Suppressor macrophage treated with lipopolysaccharide for 4 hours (primary cell): Measurements from ENCODE around the gene RAB5B.

Experiments used
- DNase-seq: peaks from one replicate; pipeline ENCODE4 v3.0.0-alpha.2; 2020

The RAB5B gene

GRCh38 chr12:55973599-55974307 lies at the start of gene RAB5B:
Gene RAB5B (plus strand): TSS chr12:55974078. CDS start chr12:55986961, 12,883 bp downstream.
- peak; percentile 100 for DNase-seq

- DNase-seq: no peak
Observed at GRCh38 chr12:55925371-55925770, 48.5 kb upstream of the RAB5B start.

- no peak for DNase-seq
Observed at GRCh38 chr12:55925870-55926737, 47.8 kb upstream of the RAB5B start.

- peak; percentile 92 for DNase-seq
Observed at GRCh38 chr12:55926738-55927587, 46.9 kb upstream of the RAB5B start.

GRCh38 chr12:55927588-55928502 lies 46.0 kb upstream of the RAB5B start, which contains the start of gene PYM1:
Gene PYM1 (minus strand): TSS chr12:55927894. CDS start chr12:55927761, 133 bp downstream.
- DNase-seq: peak; percentile 90

- peak; percentile 31 for DNase-seq
Observed at GRCh38 chr12:55929306-55929791, 44.5 kb upstream of the RAB5B start.

- peak; percentile 65 for DNase-seq
Observed at GRCh38 chr12:55930771-55931316, 43.0 kb upstream of the RAB5B start, which contains the start of gene DGKA. Gene DGKA (plus strand): TSS chr12:55931162. CDS start chr12:55936504, 5,342 bp downstream.

- no peak for DNase-seq
Observed at GRCh38 chr12:55931317-55931779, 42.5 kb upstream of the RAB5B start.

- peak; percentile 42 for DNase-seq
Observed at GRCh38 chr12:55931780-55932550, 41.9 kb upstream of the RAB5B start.

GRCh38 chr12:55932551-55932910 lies 41.3 kb upstream of the RAB5B start:
- DNase-seq: no peak

- DNase-seq: peak; percentile 50
Observed at GRCh38 chr12:55933169-55933798, 40.6 kb upstream of the RAB5B start.

- no peak for DNase-seq
Observed at GRCh38 chr12:55933799-55934742, 39.8 kb upstream of the RAB5B start.

- no peak for DNase-seq
Observed at GRCh38 chr12:55934773-55935172, 39.1 kb upstream of the RAB5B start.

- DNase-seq: no peak
Observed at GRCh38 chr12:55935738-55936151, 38.1 kb upstream of the RAB5B start.

- DNase-seq: no peak
Observed at GRCh38 chr12:55937981-55938380, 35.9 kb upstream of the RAB5B start.

- no peak for DNase-seq
Observed at GRCh38 chr12:55938826-55939501, 34.9 kb upstream of the RAB5B start.

- DNase-seq: peak; percentile 89
Observed at GRCh38 chr12:55940065-55940732, 33.7 kb upstream of the RAB5B start.
